Testis (tissue), 3 donors: ENCODE results near the gene LIN52. TPM values are rescaled to one million over a fixed set of nuclear protein-coding genes. Genes with fewer than 3 reads are reported as not detected.
A peak's percentile ranks its signal among the peaks of the same experiment; 100 is the strongest.

ENCODE experiments used
- DNase-seq: peaks from one replicate; pipeline ENCODE4 v3.0.0-alpha.2; 2019
- H3K27ac ChIP-seq, 2 donors: fragments of 200-600 bp; sonication (generic); one replicate each; pipeline ENCODE4 v1.5.1; 2019
- H3K27me3 ChIP-seq: fragments of 200-600 bp; sonication (generic); one replicate; pipeline ENCODE4 v1.5.1; 2019
- H3K36me3 ChIP-seq: fragments of 200-600 bp; sonication (generic); one replicate; pipeline ENCODE4 v1.5.1; 2017; ENCODE audit warnings: low read depth; ENCODE audit errors: missing control alignments
- H3K4me1 ChIP-seq: fragments of 200-600 bp; sonication (generic); one replicate; pipeline ENCODE4 v1.5.1; 2019
- H3K4me3 ChIP-seq, 2 donors: fragments of 200-600 bp; sonication (generic); one replicate each; pipeline ENCODE4 v1.5.1; 2017 to 2019
- H3K9me3 ChIP-seq: fragments of 200-600 bp; sonication (generic); one replicate; pipeline ENCODE4 v1.5.1; 2017
- POLR2A ChIP-seq: fragments of 450-650 bp; IDR thresholded peaks from one replicate; pipeline ENCODE4 v1.6.1; 2017; ENCODE audit warnings: antibody characterized with exemption, mild to moderate bottlenecking, moderate library complexity
- WGBS, 2 donors: methylation state at CpG; one replicate each; pipeline ENCODE4 v1.1.5; 2018; 5-methylcytosine and 5-hydroxymethylcytosine counted together
- intact Hi-C: fragments of 100-400 bp; cut with DNase I; formaldehyde crosslinking; loops from one replicate; pipeline ENCODE4 v1.15.1; 2023; ENCODE audit warnings: low total_unique reads
- polyA plus RNA-seq: library from polyadenylated mRNA; stranded (reverse); fragments of 350-450 nt; fragmentation: Illumina TruSeq; extraction: RNeasy Lipid Tissue Mini Kit (QIAGEN cat#74804); gene quantifications from one replicate; pipeline ENCODE4 v1.2.3, GENCODE V29; 2014; ENCODE audit warnings: low read depth, low replicate concordance; ENCODE audit not compliant: insufficient read depth
- total RNA-seq, 2 donors: library from RNA; depleted of rRNA; stranded (reverse); fragments of >200 nt; gene quantifications; one replicate each; pipeline ENCODE4 v1.2.3, GENCODE V29; 2016
- TF ChIP-seq, protein P1 (sequence below), 3 experiments: fragments of 450-650 bp in 2 of 3; fragments of 200-600 bp in 1 of 3; sonication (generic) in 1 of 3; IDR thresholded peaks; one replicate each; pipeline ENCODE4 v1.5.1; 2016 to 2019; ENCODE audit warnings: antibody characterized with exemption in 3 of 3, mild to moderate bottlenecking in 2 of 3, moderate library complexity in 1 of 3

Gene LIN52
- total and polyA plus RNA-seq, 3 donors from 2014 or later = 13.8 to 21.7 (median 18.9) TPM

DNA sequence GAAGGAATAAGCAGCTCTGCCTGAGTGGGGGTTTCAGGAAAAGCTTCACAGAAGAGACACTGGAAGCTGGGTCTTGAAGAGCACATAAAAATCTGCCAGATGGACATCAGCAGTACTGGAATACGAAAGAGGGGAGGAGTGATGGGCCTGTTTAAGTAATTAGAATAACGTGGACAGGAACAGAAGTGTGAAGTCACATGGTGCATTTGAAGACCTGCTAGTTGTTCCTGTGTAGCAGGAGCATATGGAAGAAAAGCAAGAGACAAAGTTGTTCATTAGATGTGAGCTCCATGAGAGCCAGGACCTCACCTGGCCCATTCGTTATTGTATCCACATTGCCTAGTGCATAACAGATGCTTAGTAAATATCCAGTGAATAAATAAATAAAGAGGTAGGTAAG is 85.2 kb downstream of the LIN52 start:
- intact Hi-C loops = no loop called here
- TF ChIP-seq POLR2A = no peak
- TF ChIP-seq, protein P1, sequence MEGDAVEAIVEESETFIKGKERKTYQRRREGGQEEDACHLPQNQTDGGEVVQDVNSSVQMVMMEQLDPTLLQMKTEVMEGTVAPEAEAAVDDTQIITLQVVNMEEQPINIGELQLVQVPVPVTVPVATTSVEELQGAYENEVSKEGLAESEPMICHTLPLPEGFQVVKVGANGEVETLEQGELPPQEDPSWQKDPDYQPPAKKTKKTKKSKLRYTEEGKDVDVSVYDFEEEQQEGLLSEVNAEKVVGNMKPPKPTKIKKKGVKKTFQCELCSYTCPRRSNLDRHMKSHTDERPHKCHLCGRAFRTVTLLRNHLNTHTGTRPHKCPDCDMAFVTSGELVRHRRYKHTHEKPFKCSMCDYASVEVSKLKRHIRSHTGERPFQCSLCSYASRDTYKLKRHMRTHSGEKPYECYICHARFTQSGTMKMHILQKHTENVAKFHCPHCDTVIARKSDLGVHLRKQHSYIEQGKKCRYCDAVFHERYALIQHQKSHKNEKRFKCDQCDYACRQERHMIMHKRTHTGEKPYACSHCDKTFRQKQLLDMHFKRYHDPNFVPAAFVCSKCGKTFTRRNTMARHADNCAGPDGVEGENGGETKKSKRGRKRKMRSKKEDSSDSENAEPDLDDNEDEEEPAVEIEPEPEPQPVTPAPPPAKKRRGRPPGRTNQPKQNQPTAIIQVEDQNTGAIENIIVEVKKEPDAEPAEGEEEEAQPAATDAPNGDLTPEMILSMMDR (IDR thresholded peaks at IDR 0.05) = no peak
- 65 to 95% methylated on average over 3 of the region's 3 CpGs for WGBS, 2 donors
- Histone ChIP-seq H3K36me3 (no peaks in the 10 kb centered on the region), H3K4me1 (no peaks in the 10 kb centered on the region), H3K9me3 (no peaks in the 10 kb centered on the region), H3K4me3 (no peak overlapping the region), H3K27ac (no peak overlapping the region), H3K27me3 (no peaks in the 10 kb centered on the region)
- DNase-seq = no peak

DNA sequence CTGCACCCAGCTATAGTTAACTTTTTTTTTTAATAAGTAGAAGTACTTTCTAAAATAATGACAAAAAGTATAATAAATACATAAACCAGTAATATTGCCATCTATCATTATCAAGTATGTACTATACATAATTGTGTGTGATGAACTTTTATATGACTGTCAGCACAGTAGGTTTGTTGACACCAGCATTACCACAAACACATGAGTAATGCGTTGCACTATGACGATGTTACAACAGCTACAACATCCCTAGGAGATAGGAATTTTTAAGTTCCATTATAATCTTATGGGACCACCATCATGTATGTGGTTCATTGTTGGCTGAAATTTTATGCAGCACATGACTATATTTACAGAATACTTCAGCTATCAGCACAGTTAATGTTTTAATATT is 91.6 kb downstream of the LIN52 start:
- no peaks in the 10 kb centered on the region for H3K27me3 ChIP-seq
- TF ChIP-seq, protein P1 (IDR thresholded peaks at IDR 0.05) = no peak
- no peak for TF ChIP-seq POLR2A
- no peak overlapping the region for H3K4me3 ChIP-seq
- H3K4me1 ChIP-seq = no peaks in the 10 kb centered on the region
- H3K9me3 ChIP-seq = no peaks in the 10 kb centered on the region
- no peak for DNase-seq
- no peaks in the 10 kb centered on the region for H3K36me3 ChIP-seq
- intact Hi-C loops = no loop called here
- WGBS, 2 donors = 89 to 91% methylated on average over 2 of the region's 2 CpGs
- no peak overlapping the region for H3K27ac ChIP-seq

DNA sequence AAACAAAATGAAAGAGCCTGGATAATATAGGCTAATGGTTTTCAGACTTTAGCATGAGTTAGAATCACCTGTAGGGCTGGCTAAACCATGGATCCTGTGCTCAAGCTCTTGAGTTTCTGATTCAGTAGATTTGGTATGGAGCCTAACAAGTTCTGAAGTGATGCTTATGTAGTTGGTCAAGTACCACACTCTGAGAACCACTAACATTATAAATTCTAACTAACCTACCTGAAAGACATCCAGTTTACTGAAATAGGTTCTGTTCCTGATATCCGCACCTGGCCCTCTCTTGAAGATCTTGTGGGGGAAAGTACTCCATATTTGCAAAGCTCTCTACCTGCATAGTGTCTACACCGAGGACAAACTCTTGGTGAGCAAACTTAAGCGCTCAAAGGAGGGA is 95.1 kb downstream of the LIN52 start:
- no peak for TF ChIP-seq POLR2A
- intact Hi-C loops = no loop called here
- H3K36me3 ChIP-seq = no peaks in the 10 kb centered on the region
- WGBS, 2 donors = 64 to 95% methylated on average over 3 of the region's 3 CpGs
- H3K27me3 ChIP-seq = no peaks in the 10 kb centered on the region
- H3K27ac ChIP-seq = no peak overlapping the region
- DNase-seq = no peak
- H3K4me1 ChIP-seq = no peaks in the 10 kb centered on the region
- H3K9me3 ChIP-seq = no peaks in the 10 kb centered on the region
- H3K4me3 ChIP-seq = no peak overlapping the region

DNA sequence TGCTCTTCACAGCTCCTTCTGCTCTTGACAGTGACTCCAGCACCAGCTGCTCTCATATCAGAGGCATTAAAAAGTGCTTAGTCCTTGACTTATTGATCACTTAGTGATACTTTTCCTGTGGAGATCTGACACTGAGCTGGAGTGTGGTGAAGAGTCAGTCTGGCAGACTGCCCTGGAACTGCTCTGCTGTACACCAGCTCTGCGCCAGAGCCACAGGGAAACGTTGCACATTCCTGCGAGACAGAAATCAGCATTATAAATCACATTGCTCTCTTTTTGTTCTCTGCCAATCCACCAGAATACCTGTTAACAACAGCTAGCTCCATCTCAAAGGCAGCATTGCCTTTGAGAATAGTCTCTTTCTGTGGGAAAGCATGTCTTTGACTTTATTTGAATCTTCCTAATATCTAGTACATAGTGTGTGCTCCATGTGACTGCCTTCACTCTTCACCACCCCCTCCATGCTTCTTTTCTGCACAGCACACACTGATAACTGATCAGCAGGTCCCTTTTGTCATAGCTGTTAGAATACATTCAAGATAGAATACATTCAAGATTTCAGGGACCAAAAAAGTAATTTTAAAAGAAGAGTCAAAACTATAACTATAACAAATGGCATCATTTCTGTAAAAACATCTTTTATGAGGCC is 106.3 kb downstream of the LIN52 start:
- no peaks in the 10 kb centered on the region for H3K4me1 ChIP-seq
- no peaks in the 10 kb centered on the region for H3K9me3 ChIP-seq
- whole genome bisulfite sequencing, 2 donors = 56 to 75% methylated on average over 3 of the region's 3 CpGs
- H3K27me3 ChIP-seq = no peaks in the 10 kb centered on the region
- no peak overlapping the region for H3K27ac ChIP-seq
- TF ChIP-seq POLR2A = no peak
- TF ChIP-seq, protein P1 (IDR thresholded peaks at IDR 0.05) = no peak
- DNase-seq = peak; percentile 46
- intact Hi-C loops = no loop called here
- no peak overlapping the region for H3K4me3 ChIP-seq
- no peaks in the 10 kb centered on the region for H3K36me3 ChIP-seq

DNA sequence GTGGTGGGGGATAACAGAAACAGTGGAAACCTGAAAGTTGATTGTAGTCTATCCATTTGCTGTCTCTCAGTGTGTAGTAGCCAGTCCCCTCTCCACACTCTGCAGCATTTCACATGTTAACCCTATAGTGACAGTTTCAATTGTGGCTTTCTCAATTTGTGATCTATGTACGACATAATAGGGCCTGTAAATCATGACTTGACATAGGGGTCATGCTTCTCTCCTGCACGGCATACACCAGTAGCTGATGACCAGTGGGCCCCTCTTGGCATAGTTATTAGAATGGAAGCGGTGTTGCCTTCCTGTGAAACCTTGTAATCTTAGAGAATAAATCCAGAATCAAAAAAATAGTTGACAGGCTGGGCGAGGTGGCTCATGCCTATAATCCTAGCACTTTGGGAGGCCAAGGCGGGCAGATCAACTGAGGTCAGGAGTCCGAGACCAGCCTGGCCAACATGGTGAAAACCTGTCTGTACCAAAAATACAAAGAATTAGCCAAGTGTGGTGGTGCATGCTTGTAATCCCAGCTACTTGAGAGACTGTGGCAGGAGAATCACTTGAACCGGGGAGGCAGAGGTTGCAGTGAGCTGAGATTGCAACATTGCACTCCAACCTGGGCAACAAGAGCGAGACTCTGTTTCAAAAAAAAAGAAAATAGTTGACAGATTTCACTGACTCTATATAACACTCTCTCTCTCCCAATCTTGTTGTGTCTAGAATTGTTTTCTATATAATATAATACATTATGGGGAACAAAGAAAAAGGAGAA is 109.9 kb downstream of the LIN52 start:
- H3K27ac ChIP-seq = no peak overlapping the region
- H3K4me1 ChIP-seq = no peaks in the 10 kb centered on the region
- H3K36me3 ChIP-seq = no peaks in the 10 kb centered on the region
- 88 to 89% methylated on average over 8 of the region's 8 CpGs for WGBS, 2 donors
- TF ChIP-seq, protein P1 (IDR thresholded peaks at IDR 0.05) = no peak
- TF ChIP-seq POLR2A = no peak
- intact Hi-C loops = no loop called here
- no peaks in the 10 kb centered on the region for H3K9me3 ChIP-seq
- no peaks in the 10 kb centered on the region for H3K27me3 ChIP-seq
- no peak for DNase-seq
- no peak overlapping the region for H3K4me3 ChIP-seq
